Non-pigmented ciliary epithelial cell (primary cell): ENCODE measurements around the gene CYB561D1.

Source experiments
- DNase-seq: peaks from one replicate; pipeline ENCODE4 v3.0.0-alpha.2; 2010; ENCODE audit warnings: low read depth

Gene CYB561D1

DNA sequence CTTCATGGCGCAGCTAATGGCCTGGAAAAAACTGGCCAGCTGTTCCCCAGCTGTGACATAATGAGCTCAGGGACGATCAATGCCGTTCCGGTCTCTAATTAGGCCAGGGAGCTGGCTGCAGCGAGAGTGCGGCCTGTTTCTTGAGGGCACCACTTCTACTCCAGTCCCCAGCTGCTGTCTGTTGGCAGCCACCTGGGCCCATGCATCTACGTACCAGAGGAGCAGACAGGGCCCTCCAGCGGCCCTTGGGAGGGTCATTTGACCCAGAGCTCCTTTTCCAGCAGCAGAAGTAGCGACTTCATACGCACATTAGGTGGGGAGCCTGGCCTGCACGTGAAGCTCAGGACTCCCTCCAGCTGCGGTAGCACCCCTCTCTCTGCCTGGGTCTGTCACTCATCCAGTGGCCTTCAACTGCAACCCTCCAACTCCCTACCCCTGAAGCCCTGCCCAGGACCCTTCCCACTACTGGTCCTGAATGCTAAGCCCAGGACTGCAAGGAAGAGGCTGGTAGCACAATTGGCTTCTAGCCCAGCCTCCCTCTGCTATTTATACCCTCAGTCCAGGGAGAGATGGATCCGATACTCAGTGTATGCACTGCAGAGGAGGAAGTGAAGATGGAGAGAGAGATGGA lies 36.7 kb downstream of the CYB561D1 start:
- DNase-seq = no peak

DNA sequence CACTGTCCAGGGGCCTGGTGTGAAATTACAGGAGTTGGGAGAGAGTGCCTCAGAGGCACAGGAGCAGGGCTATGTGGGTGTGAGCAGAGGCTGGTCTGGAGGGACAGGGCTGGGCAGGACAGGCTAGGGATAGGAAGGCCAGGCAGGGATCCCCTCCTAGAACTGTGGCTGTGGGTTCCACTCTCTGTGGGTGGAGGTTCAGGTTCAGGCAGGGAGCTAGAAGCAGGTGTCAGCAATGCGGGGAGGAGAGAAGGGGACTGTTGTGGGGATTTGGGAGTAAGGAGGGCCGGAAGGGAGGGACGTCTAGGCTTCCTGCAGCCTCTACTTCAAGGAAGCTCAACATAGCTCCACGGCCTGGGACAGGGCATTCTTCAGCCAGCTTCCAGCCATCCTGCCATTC lies 37.5 kb downstream of the CYB561D1 start:
- DNase-seq = no peak

DNA sequence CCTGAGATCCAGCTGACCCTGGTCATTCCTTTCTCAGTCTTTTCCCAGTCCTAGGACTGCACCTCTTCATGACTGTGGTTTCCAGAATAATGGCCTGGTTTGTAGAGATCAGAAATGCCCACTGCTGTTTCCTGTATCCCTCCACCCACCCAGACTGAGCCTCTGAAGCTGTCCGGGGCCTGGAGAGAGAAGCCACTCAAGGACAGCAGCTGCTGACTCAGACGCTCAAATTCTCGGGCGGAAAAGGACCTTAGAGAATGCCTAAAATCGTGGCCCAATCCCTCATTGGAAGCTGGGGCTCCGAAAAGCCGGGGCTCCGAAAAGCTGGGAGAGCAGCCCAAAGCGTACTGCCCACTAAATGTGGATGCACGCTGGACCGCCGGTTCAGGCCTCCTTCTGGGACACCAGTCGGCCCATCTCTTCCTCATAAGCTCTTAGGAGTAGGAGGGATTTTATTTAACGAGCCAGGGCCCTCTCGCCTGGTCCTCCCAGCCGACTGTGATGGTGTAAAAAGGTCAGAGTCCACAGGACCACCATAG lies 38.0 kb downstream of the CYB561D1 start:
- DNase-seq = no peak

DNA sequence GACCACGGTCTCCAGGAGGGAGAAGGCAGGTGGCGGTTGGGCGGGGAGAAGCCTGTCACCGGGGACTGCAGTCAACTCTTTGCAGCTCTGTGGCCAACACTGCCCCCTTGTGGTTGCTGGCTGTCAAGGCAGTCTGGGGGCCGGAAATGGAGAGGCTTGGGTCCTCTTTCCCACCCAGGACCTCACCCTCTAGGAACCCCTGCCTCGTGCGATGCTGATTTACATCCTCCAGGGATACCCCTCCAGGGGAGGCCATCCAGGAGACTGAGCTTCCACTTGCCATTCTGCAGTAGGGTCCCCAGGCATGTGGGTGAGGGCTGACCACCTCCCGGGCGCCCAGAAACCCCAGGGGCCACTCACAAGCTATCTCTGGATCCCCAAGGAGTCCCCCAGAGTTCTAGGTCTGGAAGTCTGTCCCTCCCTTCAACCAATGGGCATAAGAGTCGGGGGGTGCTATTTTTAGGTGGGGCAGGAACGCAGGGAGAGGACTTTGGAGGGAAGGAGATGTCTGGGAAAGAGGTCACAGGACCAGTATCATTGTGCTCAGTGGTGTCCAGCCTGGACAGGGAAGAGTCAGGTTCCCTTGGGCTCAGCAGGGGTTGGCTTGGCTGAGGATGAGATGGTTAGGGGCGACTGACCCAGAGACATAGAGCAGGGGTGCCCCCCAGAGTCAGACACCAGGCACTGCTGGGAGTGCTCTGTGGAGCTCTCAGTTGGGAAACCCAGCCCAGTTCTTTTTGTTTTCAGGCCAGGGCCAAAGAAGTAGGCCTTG lies 38.7 kb downstream of the CYB561D1 start:
- DNase-seq = peak; percentile 48

DNA sequence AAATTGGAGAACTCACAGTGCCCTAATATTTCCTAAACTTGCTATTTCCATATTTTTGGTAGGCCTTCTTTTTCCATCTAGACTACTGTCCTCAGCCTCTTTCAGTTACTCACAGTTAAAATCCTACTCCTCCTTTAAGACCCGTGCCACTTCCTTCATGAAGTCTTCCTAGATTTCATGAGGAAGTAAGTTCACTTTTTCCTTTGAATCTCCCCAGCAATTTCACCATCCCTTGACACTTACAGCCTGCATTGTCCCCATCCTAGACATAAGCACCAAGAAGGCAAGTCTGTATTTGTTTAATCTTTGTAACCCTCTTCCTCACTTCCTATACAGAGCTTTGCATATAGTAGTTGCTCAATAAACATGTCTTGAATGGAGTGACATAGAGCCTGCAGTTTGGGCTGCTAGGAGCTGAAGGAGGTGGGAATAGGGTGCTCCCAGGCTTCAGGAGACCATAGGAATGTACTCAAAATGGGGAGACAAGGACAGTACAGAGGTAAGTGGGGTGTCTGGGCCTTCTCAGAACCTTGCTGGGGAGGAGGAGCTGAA lies 40.5 kb downstream of the CYB561D1 start:
- no peak for DNase-seq

DNA sequence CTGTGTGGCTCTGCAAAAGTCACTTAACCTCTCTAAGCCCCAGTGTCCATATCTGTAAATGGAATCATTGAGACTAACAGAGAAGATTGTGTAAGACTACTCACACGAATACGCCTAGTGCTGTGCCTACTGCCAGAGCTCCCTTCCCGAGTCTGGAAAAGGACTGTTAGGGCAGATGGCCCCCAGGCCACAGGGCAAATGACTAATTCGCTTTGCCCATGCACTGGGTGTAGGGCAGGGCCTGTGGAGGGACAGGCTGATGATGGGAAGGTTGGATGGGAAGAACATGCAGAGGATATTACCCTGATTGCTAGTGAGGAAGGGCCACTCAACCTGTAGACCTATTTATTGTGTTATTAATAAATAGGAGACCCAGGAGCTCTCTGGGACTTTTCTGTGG lies 41.6 kb downstream of the CYB561D1 start:
- DNase-seq = no peak

DNA sequence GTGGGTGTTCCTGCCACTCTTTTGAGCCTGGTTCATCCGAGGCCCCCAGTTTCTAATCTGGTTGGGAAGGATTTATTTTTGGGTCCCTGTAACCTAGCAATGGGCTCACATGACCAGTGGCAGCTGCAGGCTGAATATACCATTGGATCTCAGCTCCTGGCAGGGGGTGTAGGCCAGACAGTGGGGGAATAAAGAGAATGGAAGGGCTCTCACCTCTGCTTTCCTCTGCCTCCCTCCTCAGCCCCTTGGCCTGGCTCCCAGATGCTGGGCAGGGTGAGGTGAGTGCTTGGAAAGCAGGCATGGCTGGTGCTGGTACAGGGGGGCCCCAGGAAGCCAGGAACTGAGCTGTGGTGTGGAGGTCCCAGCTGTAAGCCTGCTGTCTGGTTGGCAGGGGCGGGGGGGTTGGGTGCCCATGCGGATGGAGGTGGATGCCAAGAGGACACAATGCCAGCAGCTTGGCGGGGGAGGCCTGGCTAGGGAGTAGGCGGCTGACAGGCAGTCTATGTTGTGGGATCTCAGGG lies 42.1 kb downstream of the CYB561D1 start:
- DNase-seq = no peak

DNA sequence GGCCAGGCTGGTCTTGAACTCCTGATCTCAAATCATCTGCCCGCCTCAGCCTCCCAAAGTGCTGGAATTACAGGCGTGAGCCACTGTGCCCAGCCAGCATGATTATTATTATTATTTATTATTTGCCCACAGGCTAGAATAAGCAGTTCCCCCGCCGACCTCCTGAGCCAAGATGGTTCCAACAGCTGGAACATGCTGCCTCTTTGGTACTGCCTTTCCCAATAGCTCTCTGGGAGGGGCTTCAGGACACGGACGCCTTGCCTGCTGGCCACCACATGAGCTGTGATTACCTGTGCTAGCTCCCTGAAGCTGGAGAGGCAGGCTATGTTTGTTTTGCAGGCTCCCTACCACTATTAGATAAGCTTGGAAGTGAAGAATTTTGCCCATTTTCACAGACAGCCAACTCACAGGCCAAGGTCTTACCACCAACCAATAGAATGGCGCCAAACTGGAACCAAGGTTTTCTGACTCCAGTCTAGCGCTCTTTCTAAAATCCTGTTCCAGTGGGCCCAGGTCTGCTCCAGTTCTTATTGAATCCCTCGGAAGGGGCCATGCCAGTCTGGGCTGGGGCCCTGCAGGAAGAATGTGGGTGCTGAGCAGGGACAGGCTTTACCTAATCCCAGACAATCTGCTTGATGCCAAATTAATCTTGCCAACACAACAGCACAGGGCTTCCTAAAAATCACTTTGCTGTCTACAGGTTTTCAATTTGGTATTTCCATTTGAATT lies 43.7 kb downstream of the CYB561D1 start:
- DNase-seq = no peak

DNA sequence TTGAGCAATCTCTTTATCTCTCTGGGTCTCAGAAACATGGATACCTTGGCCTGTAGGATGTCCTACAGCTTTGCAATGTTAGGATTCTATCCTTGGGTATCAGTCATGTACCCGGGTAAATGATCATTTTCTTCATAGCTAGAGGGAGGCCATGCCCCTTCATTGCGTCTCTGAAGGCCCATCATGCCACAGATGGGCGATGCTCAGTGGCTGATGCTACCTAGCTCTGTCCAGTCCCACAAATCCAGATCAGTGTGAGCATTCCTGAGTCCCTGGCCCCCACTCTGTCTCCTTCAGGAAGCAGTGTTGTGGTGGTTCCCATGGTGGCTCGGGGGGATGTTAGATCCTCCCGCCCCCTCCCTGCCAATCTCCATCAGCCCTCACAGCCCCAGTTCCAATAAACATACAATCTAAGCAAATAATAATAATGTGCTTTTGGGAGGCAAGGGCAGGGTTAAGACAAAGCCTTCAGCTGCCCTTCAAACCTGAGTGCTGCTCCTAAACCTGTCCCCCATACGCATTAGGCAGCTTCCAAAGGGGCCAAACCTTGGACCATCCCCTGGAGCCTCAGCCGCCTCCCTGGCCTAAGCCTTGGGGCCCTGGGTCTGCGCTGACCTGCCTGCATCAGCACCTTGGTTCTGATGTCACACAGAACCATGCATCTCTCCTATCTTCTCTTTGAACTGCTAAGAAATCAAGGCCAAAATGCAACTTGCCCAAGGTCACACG lies 45.1 kb downstream of the CYB561D1 start:
- DNase-seq = no peak

DNA sequence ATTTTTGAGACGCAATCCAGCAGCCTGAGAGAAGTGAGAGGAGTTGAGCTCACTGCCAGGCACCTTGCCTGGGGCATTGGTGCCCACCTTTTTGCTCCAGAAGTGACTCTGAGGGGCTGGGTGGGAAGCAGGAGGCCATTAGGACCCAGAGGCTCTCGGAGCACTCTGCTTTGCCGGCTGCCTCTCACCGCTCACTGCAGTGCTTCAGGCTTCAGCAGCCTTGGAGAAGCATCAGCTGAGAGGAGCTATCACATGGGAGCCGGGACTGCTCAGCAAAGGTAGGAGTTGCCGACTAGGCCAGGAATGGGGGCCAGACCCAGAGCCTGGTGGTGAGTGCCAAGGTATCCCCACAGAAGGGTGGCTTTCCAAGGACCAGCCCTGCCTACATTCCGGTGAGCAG lies 45.8 kb downstream of the CYB561D1 start, which contains the start of gene GPR61:
Gene GPR61, plus strand, starts transcription at position 197 of the 400 bp plus-strand sequence. CDS start 3,151 bp downstream, outside the sequence.
- no peak for DNase-seq

DNA sequence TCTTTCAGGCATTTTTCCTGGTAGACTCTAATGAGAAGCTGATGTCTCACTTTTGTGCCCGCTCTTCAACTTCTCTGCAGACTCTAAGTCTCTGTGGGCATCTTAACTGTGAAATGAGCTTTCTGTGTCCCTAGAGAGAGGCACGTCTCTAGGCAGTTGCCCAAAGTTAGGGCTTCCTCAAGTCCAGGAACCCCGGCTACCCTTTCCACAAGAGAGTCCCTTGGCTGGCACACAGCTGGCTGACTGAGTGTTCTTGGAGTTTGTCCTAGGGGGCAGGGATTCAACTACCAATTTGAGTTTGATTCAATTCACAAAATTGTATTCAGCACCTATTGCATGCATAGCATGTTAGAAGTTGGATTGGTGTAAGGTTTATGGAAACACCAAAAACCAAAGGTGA lies 47.2 kb downstream of the CYB561D1 start:
- DNase-seq = no peak

DNA sequence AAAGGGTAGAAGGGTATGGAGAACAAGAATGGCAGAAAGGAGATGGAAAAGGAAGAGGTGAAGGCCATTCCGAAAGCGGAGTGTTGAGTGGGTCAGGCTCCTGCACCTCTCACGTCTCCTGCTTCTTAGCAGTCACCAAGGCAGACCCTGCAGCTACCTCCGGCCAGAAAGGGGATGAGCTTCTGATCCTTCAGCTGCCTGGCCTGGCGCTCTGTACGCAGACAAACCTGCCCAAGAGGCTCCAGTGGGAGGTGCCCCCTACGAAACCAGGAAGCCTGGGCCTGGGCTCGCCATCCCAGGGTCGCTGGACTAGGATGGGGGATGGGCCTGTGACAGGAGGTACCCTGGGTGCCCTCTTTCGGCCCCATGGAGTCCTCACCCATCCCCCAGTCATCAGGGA lies 48.8 kb downstream of the CYB561D1 start:
- no peak for DNase-seq

DNA sequence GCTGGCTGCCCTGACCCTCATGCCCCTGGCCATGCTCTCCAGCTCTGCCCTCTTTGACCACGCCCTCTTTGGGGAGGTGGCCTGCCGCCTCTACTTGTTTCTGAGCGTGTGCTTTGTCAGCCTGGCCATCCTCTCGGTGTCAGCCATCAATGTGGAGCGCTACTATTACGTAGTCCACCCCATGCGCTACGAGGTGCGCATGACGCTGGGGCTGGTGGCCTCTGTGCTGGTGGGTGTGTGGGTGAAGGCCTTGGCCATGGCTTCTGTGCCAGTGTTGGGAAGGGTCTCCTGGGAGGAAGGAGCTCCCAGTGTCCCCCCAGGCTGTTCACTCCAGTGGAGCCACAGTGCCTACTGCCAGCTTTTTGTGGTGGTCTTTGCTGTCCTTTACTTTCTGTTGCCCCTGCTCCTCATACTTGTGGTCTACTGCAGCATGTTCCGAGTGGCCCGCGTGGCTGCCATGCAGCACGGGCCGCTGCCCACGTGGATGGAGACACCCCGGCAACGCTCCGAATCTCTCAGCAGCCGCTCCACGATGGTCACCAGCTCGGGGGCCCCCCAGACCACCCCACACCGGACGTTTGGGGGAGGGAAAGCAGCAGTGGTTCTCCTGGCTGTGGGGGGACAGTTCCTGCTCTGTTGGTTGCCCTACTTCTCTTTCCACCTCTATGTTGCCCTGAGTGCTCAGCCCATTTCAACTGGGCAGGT lies 49.5 kb downstream of the CYB561D1 start:
- DNase-seq = no peak

DNA sequence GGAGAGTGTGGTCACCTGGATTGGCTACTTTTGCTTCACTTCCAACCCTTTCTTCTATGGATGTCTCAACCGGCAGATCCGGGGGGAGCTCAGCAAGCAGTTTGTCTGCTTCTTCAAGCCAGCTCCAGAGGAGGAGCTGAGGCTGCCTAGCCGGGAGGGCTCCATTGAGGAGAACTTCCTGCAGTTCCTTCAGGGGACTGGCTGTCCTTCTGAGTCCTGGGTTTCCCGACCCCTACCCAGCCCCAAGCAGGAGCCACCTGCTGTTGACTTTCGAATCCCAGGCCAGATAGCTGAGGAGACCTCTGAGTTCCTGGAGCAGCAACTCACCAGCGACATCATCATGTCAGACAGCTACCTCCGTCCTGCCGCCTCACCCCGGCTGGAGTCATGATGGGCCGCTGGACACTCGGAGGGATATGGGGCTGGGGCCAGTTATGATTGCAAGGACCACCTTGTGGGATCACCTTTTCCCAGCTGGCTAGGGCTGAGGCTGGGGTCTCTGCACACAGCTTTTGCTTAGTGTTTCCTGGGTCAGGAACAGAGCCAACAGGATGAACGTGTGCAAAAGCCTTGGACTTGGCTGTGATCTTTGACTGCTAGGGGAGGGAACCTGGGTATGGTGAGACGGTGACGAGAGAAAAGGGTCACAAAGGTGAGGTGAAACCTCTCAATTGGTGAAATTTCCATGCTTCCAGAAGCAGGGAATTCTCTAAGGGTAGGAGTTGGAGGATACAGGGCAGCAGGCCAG lies 50.3 kb downstream of the CYB561D1 start:
- DNase-seq = no peak

DNA sequence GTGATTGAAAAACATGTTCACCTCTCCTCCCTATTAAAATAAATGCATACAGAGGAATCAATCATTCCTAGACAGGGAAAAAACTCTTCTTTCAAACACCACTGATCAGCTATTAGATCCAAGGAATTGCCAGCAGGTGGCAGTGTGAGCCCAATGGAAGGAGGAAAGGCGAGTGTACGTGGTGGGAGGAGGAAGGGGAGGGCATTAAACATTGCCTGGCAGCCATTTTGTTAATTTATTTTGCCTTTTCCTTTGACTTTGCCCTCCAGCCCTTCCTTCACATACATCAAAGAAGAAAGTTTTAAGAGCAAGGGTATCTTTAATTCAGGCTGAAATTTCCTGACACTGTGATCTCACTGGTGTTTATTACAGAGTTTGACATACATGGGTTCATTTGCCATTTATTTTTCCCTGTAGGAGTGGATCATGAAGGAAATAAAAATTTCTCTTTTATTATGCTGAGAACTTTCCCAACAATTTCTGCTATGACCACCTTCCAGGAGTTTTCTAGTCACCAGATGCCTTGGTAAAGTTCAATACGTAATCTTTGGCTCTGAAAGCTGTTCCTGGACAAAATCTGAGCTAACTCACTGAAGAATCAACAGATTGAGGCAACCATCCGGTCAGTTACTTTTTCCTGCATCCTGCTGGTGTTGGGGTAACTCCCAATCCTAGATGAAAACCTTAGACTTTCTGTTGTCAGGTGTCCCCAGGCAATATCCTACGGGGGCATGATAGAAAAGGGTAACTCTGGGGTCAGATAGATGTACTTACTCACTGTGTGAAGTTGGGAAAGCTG lies 52.6 kb downstream of the CYB561D1 start:
- DNase-seq = peak; percentile 54

DNA sequence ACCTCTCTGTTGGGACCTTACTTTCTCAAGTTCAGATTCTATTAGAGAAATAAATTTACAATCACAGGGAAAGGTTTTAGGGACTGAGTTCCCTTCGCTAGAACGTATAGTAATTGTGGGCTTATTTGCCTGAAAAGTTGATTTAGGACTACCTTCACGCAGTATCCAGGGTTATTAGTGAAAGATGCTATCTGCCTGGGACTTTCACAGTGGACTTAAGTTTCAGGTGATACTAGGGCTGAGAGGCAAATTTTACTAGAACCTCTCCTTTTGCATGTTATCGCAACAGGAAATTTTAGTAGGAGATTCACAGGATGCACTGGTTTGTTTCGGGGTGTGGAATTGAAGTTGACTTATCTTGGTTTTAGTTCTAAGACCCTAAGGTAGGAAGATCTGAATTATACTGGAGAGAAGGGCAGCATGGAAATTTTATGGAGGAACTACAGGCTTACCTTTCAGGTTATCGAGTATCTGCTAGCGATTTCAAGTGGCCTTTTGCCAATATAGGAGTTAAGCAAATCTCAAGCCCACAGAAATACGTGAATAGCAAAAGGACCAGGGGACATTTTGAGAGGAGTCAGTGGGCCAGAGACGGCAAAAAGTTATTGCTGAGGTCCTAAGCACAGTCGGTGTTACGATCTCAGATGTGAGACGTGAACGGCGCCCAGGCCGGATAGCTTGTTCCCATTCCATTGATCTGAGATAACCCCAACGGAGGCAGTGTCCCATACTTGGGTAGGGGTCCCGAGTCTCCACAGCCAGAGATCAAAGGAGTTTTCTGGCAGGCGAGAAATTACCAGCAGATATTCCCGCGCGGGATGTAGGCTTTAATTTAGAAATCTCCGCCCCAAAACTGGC lies 53.8 kb downstream of the CYB561D1 start:
- DNase-seq = no peak

DNA sequence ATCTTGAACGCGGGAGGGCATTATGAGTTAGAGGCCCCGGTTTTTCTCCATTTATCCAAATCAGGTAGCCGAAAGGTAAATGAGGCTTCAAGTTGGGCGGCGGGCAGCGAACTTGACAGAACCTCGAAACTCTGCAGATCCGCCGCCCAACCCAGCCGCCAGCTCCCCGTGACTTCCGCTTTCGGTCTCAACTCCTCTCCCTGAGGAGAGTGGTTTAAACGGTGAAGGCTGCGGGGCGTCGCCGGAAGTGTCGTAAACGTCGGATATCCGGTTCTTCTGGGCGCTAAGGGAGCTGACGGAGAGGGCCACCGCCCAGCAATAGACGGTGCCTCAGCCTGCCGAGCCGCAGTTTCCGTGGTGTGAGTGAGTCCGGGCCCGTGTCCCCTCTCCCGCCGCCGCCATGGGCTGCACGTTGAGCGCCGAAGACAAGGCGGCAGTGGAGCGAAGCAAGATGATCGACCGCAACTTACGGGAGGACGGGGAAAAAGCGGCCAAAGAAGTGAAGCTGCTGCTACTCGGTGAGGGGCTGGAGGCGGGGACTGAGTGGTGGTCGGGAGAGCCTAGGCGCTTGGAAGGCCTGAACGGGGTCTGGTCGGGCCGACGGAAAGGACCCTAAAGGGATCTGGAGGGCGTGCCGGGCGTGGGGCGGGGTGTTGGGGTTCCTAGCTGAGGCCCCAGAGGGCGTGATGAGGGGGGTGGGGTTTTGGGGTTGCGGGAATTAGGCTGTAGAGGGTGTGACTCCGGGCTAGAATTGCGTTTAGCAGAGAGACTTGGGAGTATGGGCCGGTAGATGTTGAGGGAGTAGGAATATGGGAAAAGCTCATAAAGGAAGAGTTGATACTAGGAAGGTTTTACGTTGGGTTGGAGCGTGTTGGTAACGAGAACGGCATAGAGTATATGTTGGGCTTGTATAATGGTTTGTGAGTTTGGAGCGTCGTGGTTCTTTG lies 54.7 kb downstream of the CYB561D1 start, which contains the start of gene GNAI3:
Gene GNAI3, plus strand, starts transcription at position 295 of the 947 bp plus-strand sequence. Its CDS starts 106 bp downstream, at position 401.
- DNase-seq = peak; percentile 78
